ENCODE measurements around the gene NR2E1.
A peak's percentile ranks its signal among the peaks of the same experiment; 100 is the strongest.

Gene NR2E1

GRCh38 chr6:108166664-108167448, 1.0 kb downstream of the NR2E1 start:
- H3K4me3 ChIP-seq (ENCODE audit: low read depth, low read length): no peak overlapping the region

DNA sequence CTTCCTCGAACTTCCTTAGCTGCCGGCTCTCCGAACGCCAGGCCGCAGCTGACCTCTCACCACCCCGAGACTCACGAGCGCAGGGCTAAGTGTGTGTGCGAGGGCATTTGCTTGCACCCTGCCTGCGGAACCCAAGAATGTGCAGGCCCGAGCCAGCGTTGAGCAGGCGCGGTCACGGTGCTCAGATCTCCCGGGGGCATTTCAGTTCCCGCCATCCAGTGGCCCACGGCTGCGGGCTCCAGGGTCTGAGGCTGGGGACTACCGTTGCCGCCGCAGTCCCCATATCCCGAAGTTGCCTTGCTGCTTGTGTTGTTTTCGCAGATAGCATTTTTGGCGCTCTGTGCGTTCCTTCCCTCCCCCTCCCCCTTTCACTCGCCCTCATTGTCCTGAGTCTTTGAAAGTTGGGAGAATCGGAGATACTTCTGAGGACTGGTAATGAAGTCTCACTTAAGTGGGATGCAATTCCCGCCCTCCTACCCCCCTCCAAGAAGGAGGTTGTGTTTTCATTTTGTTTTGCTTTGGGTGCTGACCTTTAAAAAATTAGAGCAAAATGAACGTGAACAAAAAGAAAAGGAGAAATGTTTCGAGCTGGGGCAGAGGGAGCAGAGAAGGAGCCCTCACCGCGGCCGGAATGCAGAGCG, 1.7 kb downstream of the NR2E1 start:
- no peak overlapping the region for H3K9ac ChIP-seq
- H2AFZ ChIP-seq: peak overlapping the region; percentile 36
- no peaks in the 10 kb centered on the region for H3K36me3 ChIP-seq (ENCODE audit: control insufficient read depth, insufficient read depth, low read length)
- no peak overlapping the region for H3K4me2 ChIP-seq (ENCODE audit: low read length)
- TF ChIP-seq CTCF (IDR thresholded peaks at IDR 0.05): no peak
- H3K27me3 ChIP-seq (ENCODE audit: control insufficient read depth, insufficient read depth, low read length): peaks cover 38% of the 10 kb centered on the region
- H3K79me2 ChIP-seq: no peaks in the 10 kb centered on the region
- no peak overlapping the region for H3K4me3 ChIP-seq (ENCODE audit: low read depth, low read length)
- no peak overlapping the region for H3K27ac ChIP-seq
- no peaks in the 10 kb centered on the region for H3K4me1 ChIP-seq
- H3K9me3 ChIP-seq (ENCODE audit: control insufficient read depth, low read length): no peaks in the 10 kb centered on the region

More at GRCh38 chr6:108166664-108167448, 1.0 kb downstream of the NR2E1 start:
- Histone ChIP-seq H3K27ac (no peak overlapping the region), H3K36me3 (ENCODE audit: control insufficient read depth, insufficient read depth, low read length) (no peaks in the 10 kb centered on the region), H3K4me1 (no peaks in the 10 kb centered on the region), H3K9me3 (ENCODE audit: control insufficient read depth, low read length) (no peaks in the 10 kb centered on the region), H3K9ac (no peak overlapping the region), H3K4me2 (ENCODE audit: low read length) (peak overlapping the region; percentile 40), H2AFZ (peak overlapping the region; percentile 36), H3K27me3 (ENCODE audit: control insufficient read depth, insufficient read depth, low read length) (peaks cover 38% of the 10 kb centered on the region), H3K79me2 (no peaks in the 10 kb centered on the region)
- no peak for TF ChIP-seq CTCF (IDR thresholded peaks at IDR 0.05)

DNA sequence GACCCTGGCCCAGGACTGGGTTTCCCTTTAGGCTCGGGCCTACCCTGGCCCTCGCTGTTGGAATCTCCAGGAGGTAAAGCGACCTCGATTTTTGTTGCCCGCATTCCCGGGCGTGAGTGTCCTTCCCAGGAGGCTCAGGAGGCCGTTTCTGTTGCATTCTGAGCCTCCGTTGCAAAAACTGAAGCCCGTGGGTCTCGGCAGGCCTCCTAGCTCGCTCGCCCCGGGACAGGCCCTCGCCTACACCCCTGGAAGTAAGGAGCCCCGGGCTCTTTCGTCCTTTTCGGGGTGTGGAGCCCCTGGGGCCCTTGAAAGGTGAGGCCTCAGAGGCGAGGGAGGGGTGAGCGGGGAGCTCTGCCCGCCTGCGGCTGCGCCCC, 2.3 kb downstream of the NR2E1 start:
- no peaks in the 10 kb centered on the region for H3K79me2 ChIP-seq
- H3K4me3 ChIP-seq (ENCODE audit: low read depth, low read length): peak overlapping the region; percentile 9
- H3K4me2 ChIP-seq (ENCODE audit: low read length): peak overlapping the region; percentile 72
- no peaks in the 10 kb centered on the region for H3K9me3 ChIP-seq (ENCODE audit: control insufficient read depth, low read length)
- no peak overlapping the region for H3K9ac ChIP-seq
- H3K27ac ChIP-seq: no peak overlapping the region
- peak overlapping the region; percentile 55 for H2AFZ ChIP-seq
- TF ChIP-seq CTCF (IDR thresholded peaks at IDR 0.05): no peak
- no peaks in the 10 kb centered on the region for H3K36me3 ChIP-seq (ENCODE audit: control insufficient read depth, insufficient read depth, low read length)
- no peaks in the 10 kb centered on the region for H3K4me1 ChIP-seq
- H3K27me3 ChIP-seq (ENCODE audit: control insufficient read depth, insufficient read depth, low read length): peaks cover 38% of the 10 kb centered on the region

GRCh38 chr6:108168501-108169463, 3.0 kb downstream of the NR2E1 start:
- no peak for TF ChIP-seq CTCF (IDR thresholded peaks at IDR 0.05)
- Histone ChIP-seq H3K9ac (no peak overlapping the region), H3K4me2 (ENCODE audit: low read length) (peak overlapping the region; percentile 72), H3K79me2 (no peaks in the 10 kb centered on the region), H3K27me3 (ENCODE audit: control insufficient read depth, insufficient read depth, low read length) (peaks cover 31% of the 10 kb centered on the region), H3K9me3 (ENCODE audit: control insufficient read depth, low read length) (no peaks in the 10 kb centered on the region), H2AFZ (peak overlapping the region; percentile 55), H3K27ac (no peak overlapping the region), H3K4me3 (ENCODE audit: low read depth, low read length) (peak overlapping the region; percentile 9), H3K4me1 (no peaks in the 10 kb centered on the region), H3K36me3 (ENCODE audit: control insufficient read depth, insufficient read depth, low read length) (no peaks in the 10 kb centered on the region)

Measured in parathyroid adenoma (tissue), 2 donors.